HG03045 (cell line): ENCODE data around the gene CDKN2B-AS1.
"Not testable (repeated sequence)": the region's sequence is repeated elsewhere in the genome, so short reads cannot be mapped to it uniquely, and the experiment has no call there.

ENCODE experiments used
- ATAC-seq: cut with Tn5 transposase; IDR thresholded peaks from one replicate; pipeline ENCODE4 v1.9.1; 2021; ENCODE audit warnings: mild to moderate bottlenecking, moderate library complexity; ENCODE audit not compliant: unreplicated experiment

CDKN2B-AS1 gene

GRCh38 chr9:22041344-22041743 is 46.8 kb downstream of the CDKN2B-AS1 start:
- no peak for ATAC-seq

- ATAC-seq = no peak
These were observed 47.2 kb downstream of the CDKN2B-AS1 start for GRCh38 chr9:22041775-22042174.

- ATAC-seq = no peak
These were observed 49.3 kb downstream of the CDKN2B-AS1 start for GRCh38 chr9:22043928-22044327.

DNA sequence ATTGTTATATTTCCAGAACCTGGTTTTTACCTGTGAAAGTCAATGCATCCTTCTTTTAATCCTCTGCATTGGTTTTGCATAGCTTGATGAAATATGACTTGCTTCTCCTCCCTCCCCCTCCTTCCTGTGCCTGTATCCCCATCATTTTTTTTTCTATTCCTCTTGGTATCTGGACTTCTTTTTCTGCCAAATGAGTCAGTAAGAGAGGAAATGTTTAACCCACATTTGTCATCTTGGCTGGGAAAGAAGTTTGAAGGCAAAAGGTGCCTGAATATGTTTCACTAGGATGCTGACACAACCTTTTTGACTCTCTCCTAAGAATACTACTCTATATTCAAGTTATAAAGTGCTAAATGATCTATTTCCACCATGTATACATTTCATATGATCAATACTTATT is 50.0 kb downstream of the CDKN2B-AS1 start:
- no peak for ATAC-seq

DNA sequence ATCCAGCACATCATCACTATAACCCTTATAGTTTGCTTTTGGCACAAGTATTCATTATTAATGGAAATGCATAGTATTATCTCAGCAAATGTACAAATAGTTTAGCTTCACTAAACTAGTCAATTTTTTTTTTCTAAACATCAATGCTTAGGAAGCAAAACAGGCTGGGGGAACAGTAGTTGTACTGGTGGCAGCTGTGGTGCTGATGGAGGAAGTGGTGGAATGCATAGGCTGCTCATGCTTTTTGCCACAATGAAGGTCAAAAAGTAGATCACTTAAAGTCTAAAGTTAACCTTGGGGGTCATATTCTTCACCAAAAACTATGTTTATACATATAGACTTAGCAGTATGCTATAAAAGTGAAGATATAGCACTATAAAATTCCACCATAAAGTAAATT is 50.8 kb downstream of the CDKN2B-AS1 start:
- ATAC-seq = no peak

- no peak for ATAC-seq
These were observed 51.8 kb downstream of the CDKN2B-AS1 start for GRCh38 chr9:22046243-22046885.

- no peak for ATAC-seq
These were observed 53.0 kb downstream of the CDKN2B-AS1 start for GRCh38 chr9:22047596-22047995.

DNA sequence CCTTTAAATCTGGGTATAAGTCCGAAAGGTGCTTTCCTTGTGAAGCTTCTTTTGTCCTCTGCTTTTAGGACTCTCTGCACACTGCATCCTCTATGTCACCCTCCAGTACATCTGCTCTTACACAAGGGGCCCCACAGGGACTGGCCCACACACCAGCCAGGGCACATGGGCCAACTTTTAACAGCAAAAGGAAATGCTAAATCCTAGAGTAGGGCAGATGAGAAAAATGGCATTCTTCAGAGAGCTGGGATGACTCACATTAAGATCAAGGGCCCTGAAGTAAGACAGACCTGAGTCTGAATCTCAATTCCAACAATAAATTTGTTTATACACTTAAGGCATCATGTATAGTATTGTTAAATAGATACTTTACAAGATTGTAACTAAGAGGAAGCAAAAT is 54.8 kb downstream of the CDKN2B-AS1 start:
- ATAC-seq = no peak

DNA sequence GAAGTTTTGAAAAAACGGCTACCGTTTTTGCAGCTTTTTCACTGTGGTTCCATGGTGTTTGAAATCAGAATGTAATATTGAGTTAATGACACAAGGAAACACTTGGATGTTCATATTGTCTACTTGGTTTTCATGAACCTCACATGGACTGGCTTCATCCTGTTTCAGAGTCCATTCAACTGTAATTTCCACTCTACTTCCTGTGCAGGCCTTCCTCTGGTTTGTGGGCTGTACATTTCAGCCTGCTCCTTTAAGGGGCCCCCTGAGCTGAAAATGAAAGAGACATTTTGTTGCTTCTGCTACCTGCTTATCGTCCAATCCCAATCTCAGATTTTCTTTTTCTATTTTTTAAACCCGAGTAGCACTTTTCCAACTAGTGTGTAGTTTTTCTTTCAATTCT is 56.3 kb downstream of the CDKN2B-AS1 start:
- no peak for ATAC-seq

GRCh38 chr9:22052376-22052945 is 57.9 kb downstream of the CDKN2B-AS1 start:
- ATAC-seq = no peak

DNA sequence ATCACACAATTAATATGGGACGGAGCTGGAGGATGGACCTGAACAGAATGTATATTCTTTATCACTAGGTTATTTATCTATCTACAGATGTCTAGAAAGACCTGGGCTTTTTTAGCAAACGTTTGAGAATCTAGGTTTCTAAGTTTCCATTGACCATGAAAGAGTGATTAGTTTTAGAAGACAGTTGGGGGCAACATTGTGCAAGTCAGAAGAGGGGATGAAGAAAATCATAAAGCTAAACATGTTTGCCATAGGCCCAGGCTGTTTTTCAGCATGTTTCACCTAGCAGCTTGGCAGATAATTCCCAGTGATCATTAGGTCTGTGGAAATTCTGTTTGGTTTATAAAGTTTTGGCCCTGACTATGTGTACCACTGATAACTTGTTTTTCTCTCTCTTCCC is 58.6 kb downstream of the CDKN2B-AS1 start:
- ATAC-seq = no peak

GRCh38 chr9:22054076-22054475 is 59.5 kb downstream of the CDKN2B-AS1 start:
- no peak for ATAC-seq

DNA sequence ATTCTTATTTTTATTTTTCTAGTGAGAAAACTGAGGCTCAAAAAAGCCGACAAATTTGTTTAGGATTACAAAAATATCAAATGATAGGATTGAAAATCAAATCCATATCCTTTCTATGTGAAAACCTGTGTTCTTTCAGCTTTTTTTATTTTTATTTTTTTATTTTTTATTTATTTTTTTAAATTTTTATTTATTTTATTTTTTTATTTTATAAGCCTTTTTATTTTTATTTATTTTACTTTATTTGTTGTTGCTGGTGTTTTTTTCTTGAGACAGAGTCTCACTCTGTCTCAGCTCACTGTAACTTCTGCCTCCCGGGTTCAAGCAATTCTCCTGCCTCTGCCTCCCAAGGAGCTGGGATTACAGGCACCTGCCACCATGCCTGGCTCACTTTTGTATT is 59.9 kb downstream of the CDKN2B-AS1 start:
- ATAC-seq = no peak

GRCh38 chr9:22055090-22055489 is 60.5 kb downstream of the CDKN2B-AS1 start:
- no peak for ATAC-seq

- ATAC-seq = no peak
These were observed 61.8 kb downstream of the CDKN2B-AS1 start for GRCh38 chr9:22056402-22056801.

DNA sequence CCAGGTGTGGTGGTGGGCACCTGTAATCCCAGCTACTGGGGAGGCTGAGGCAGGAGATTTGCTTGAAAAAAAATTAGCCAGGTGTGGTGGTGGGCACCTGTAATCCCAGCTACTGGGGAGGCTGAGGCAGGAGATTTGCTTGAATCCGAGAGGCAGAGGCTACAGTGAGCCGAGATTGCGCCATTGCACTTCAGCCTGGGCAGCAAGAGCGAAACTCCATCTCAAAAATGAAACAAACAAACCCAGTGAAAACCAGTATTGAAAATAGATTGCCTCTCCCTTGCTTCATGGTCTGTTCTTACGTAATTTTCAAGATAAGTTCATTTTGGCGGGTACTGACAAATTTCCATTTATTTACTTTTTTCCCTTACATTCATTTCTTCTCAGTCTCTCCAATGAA is 63.4 kb downstream of the CDKN2B-AS1 start:
- not testable (repeated sequence) for ATAC-seq

DNA sequence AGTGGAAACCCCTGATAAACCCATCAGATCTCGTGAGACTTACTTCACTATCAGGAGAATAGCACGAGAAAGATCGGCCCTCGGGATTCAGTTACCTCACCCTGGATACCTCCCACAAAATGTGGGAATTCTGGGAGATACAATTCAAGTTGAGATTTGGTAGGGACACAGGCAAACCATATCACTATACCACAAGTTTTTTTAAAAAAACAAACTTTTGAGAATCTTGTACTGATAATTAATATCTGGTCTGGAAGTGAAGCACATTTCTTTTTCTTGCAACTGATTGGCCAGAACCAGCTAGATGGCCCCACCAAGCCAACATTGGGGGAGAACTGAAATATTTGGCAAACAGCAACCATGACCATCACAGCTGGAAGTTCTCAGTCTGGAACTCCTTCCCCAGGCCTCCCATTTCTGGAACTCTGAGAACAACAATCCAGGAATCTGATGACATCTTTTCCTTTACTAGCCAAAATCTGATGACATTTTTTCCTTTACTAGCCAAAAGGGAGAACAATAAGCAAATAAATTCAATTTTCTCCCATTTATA is 66.3 kb downstream of the CDKN2B-AS1 start:
- no peak for ATAC-seq

GRCh38 chr9:22064957-22065356 is 70.4 kb downstream of the CDKN2B-AS1 start:
- ATAC-seq = no peak

DNA sequence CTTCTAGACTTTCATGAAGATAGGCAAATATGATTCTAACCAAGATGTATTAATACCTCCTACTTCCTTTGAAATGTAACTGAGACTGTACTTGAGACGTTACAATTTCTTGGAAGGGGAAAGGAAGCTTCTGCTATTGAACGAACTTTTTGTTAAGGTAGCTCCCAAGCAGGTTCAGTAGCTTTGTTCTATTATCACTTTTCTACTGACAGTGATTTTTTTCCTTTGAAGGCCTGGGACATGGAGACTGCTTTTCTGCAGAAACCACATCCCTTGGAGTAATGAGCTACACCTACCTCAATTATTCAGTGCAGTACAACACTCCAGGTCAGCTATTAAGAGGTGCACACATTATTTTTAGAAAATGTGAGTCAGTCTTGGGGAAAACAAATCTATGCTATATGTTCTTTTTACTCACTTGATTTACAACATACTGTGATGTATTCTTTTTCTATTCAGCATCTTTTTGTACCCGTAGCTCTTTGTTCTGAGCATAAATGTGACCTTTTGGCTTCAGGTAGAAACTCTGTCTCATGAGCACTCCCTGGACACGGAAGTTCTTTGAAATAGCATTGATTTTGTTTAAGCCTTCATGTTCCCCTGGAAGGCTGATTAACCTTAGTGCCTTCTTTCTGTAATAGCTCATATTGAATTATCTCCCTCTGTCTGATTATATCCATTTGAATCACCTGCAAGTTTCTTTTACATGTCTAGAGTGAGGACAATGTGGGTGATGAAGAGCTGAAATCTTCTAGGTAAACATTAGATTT is 71.0 kb downstream of the CDKN2B-AS1 start:
- ATAC-seq = no peak

- ATAC-seq = no peak
These were observed 72.6 kb downstream of the CDKN2B-AS1 start for GRCh38 chr9:22067196-22067595.

GRCh38 chr9:22068369-22068768 is 73.8 kb downstream of the CDKN2B-AS1 start:
- no peak for ATAC-seq

- ATAC-seq = no peak
These were observed 78.8 kb downstream of the CDKN2B-AS1 start for GRCh38 chr9:22073349-22073748.
